OCI-LY7 (cell line): Measurements from ENCODE around the gene GATAD2B. TPM values are rescaled to one million over a fixed set of nuclear protein-coding genes. Genes with fewer than 3 reads are reported as not detected.

Experiments
- microRNA-seq: library from miRNA; unstranded; fragments of <30 nt; microRNA quantifications from one replicate; pipeline ENCODE4 v1.2.0, GENCODE V29; 2022; ENCODE audit warnings: borderline replicate concordance
- small RNA-seq: library from RNA; depleted of rRNA; stranded (forward); fragments of <200 nt; gene quantifications from one replicate; pipeline ENCODE3, GENCODE V24; 2014
- total RNA-seq, 2 experiments: library from RNA; depleted of rRNA in 1 of 2; stranded (reverse); fragments of >200 nt in 1 of 2; shearing (Covaris generic) in 1 of 2; gene quantifications; 2 replicates each; pipeline ENCODE4 v1.2.3, GENCODE V29; 2014 to 2022

Gene GATAD2B
- total RNA-seq, 2 experiments from 2014 or later = 11.2 to 65.2 TPM

Small RNA genes lying within 50 kb of the gene (microRNA-seq; reads per million reads assigned to microRNA genes)
- gene MIR6737 = 2.3 reads per million

Small RNA genes lying within 50 kb of the gene (small RNA-seq; reads per million reads assigned to genes)
- gene AL831737.1 (not detected), gene MIR6737 (not detected), gene RF00019 (not detected)

Other genes with a start within 250 kb of the GATAD2B start
- gene NPR1, start 244.3 kb downstream of the GATAD2B start, total RNA-seq (2014; rRNA removed; shearing (Covaris generic)) = 0.03 TPM in 1 of 2 replicates, not detected in the other
- not detected in 2 replicates for gene NPR1, start 244.3 kb downstream of the GATAD2B start, total RNA-seq (2022)
- 31.6 and 33.5 TPM in 2 replicates for gene INTS3, start 194.9 kb downstream of the GATAD2B start, total RNA-seq (2014; rRNA removed; shearing (Covaris generic))
- 65.8 and 67.3 TPM in 2 replicates for gene INTS3, start 194.9 kb downstream of the GATAD2B start, total RNA-seq (2022)
- 3.3 and 4.5 TPM in 2 replicates for gene SLC27A3, start 147.6 kb downstream of the GATAD2B start, total RNA-seq (2014; rRNA removed; shearing (Covaris generic))
- gene SLC27A3, start 147.6 kb downstream of the GATAD2B start, total RNA-seq (2022) = 7.7 and 10.2 TPM in 2 replicates
- 41.8 and 50.5 TPM in 2 replicates for gene DENND4B, start 23.7 kb upstream of the GATAD2B start, total RNA-seq (2014; rRNA removed; shearing (Covaris generic))
- gene DENND4B, start 23.7 kb upstream of the GATAD2B start, total RNA-seq (2022) = 160 and 164 TPM in 2 replicates
- 15.6 and 29.1 TPM in 2 replicates for gene CRTC2, start 35.6 kb upstream of the GATAD2B start, total RNA-seq (2014; rRNA removed; shearing (Covaris generic))
- 65.6 and 67.9 TPM in 2 replicates for gene CRTC2, start 35.6 kb upstream of the GATAD2B start, total RNA-seq (2022)
- 44.2 and 45.5 TPM in 2 replicates for gene SLC39A1, start 40.6 kb upstream of the GATAD2B start, total RNA-seq (2014; rRNA removed; shearing (Covaris generic))
- gene SLC39A1, start 40.6 kb upstream of the GATAD2B start, total RNA-seq (2022) = 32.7 and 41.6 TPM in 2 replicates
- 17.0 and 17.4 TPM in 2 replicates for gene CREB3L4, start 44.9 kb upstream of the GATAD2B start, total RNA-seq (2014; rRNA removed; shearing (Covaris generic))
- 28.2 and 32.0 TPM in 2 replicates for gene CREB3L4, start 44.9 kb upstream of the GATAD2B start, total RNA-seq (2022)
- gene JTB, start 54.7 kb upstream of the GATAD2B start, total RNA-seq (2014; rRNA removed; shearing (Covaris generic)) = 169 and 178 TPM in 2 replicates
- 107 and 124 TPM in 2 replicates for gene JTB, start 54.7 kb upstream of the GATAD2B start, total RNA-seq (2022)
- 0.16 and 0.72 TPM in 2 replicates for gene RAB13, start 63.4 kb upstream of the GATAD2B start, total RNA-seq (2014; rRNA removed; shearing (Covaris generic))
- 0.89 and 1.3 TPM in 2 replicates for gene RAB13, start 63.4 kb upstream of the GATAD2B start, total RNA-seq (2022)
- gene RPS27, start 67.8 kb upstream of the GATAD2B start, total RNA-seq (2014; rRNA removed; shearing (Covaris generic)) = 4,465 and 5,738 TPM in 2 replicates
- 2,833 and 3,163 TPM in 2 replicates for gene RPS27, start 67.8 kb upstream of the GATAD2B start, total RNA-seq (2022)
- gene NUP210L, start 232.1 kb upstream of the GATAD2B start, total RNA-seq (2014; rRNA removed; shearing (Covaris generic)) = 0.03 TPM in 2 replicates
- 0.06 TPM in 2 replicates for gene NUP210L, start 232.1 kb upstream of the GATAD2B start, total RNA-seq (2022)